ENCODE data around the gene CAMK1D.
"Not testable (repeated sequence)": the region's sequence is repeated elsewhere in the genome, so short reads cannot be mapped to it uniquely, and the experiment has no call there.

Gene CAMK1D

DNA sequence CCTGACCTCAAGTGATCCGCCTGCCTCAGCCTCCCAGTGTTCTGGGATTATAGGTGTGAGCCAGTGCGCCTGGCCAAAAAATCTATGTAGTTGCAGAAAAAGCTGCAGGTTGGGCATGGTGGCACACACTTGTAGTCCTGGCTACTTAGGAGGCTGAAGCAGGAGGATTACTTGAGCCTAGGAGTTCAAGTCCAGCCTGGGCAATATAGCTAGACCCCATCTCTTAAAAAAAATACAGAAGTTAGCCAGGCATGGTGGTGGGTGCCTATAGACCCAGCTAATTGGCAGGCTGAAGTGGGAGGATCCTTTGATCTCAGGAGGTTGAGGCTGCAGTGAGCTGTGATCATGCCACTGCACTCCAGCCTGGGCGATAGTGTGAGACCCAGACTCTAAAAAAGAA is 24.8 kb upstream of the CAMK1D start:
- H3K36me3 ChIP-seq (ENCODE audit: control insufficient read depth in 5 of 5, insufficient read depth in 5 of 5, low read length in 5 of 5) = no peaks in the 10 kb centered on the region
- H3K4me1 ChIP-seq (ENCODE audit: control insufficient read depth in 5 of 5, insufficient read depth in 5 of 5, low read length in 5 of 5) = no peaks in the 10 kb centered on the region
- H3K27me3 ChIP-seq (ENCODE audit: control insufficient read depth in 5 of 5, insufficient read depth in 4 of 5, low read length in 5 of 5) = no peaks in the 10 kb centered on the region
- H3K9ac ChIP-seq (ENCODE audit: low read length in 5 of 5) = no peak overlapping the region
- H3K9me3 ChIP-seq (ENCODE audit: control insufficient read depth in 5 of 5, low read length in 5 of 5) = no peaks in the 10 kb centered on the region
- H3K27ac ChIP-seq (ENCODE audit: low read depth, low read length) = no peak overlapping the region
- H3K4me3 ChIP-seq (ENCODE audit: low read depth in 1 of 5, low read length in 5 of 5) = no peak overlapping the region

DNA sequence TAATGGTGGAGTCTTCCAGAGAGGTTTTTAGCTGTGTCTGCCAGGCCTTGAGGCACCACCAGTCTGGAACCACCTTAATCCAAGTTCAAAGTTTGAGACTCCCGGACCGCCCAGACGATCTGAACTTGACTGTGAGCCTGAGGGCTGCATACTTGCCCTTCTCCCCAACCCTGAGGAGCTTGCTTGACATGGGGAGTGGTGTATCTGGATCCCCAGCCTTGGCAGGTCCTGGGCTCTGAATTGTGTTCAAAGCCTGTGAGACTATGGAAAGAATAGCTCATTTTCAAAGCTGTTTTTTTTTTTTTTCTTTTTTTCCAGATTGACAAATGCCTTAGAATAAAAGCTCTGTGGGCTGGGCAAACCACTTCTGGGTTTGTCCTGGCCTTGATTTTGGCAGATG is 22.3 kb upstream of the CAMK1D start:
- Histone ChIP-seq H3K4me3 (ENCODE audit: low read depth in 1 of 5, low read length in 5 of 5) (no peak overlapping the region), H3K4me1 (ENCODE audit: control insufficient read depth in 5 of 5, insufficient read depth in 5 of 5, low read length in 5 of 5) (no peaks in the 10 kb centered on the region), H3K9me3 (ENCODE audit: control insufficient read depth in 5 of 5, low read length in 5 of 5) (no peaks in the 10 kb centered on the region), H3K36me3 (ENCODE audit: control insufficient read depth in 5 of 5, insufficient read depth in 5 of 5, low read length in 5 of 5) (no peaks in the 10 kb centered on the region), H3K9ac (ENCODE audit: low read length in 5 of 5) (no peak overlapping the region), H3K27me3 (ENCODE audit: control insufficient read depth in 5 of 5, insufficient read depth in 4 of 5, low read length in 5 of 5) (no peaks in the 10 kb centered on the region), H3K27ac (ENCODE audit: low read depth, low read length) (no peak overlapping the region)

DNA sequence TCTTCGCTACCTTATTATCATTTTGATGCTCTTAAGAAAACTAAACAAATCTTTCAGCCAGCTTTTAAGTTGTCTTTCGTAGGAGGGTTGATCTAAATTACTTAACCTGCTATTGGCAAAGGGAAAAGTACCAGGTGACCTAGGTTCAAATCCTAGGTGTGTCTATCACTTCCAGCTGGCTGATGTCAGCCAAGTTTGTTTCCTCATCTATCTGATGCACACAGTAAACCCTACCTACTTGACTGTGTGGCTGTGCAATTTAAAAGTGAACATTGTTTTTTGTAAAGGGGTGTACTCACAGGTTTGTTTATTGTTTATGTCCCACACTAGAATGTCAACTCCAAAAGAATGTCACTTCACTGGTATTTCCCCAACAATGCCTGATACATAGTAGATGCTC is 21.9 kb upstream of the CAMK1D start:
- Histone ChIP-seq H3K9ac (ENCODE audit: low read length in 5 of 5) (no peak overlapping the region), H3K4me3 (ENCODE audit: low read depth in 1 of 5, low read length in 5 of 5) (no peak overlapping the region), H3K4me1 (ENCODE audit: control insufficient read depth in 5 of 5, insufficient read depth in 5 of 5, low read length in 5 of 5) (peaks cover 0 to under 1% (median 0%) of the 10 kb centered on the region in 5 donors), H3K36me3 (ENCODE audit: control insufficient read depth in 5 of 5, insufficient read depth in 5 of 5, low read length in 5 of 5) (no peaks in the 10 kb centered on the region), H3K27ac (ENCODE audit: low read depth, low read length) (no peak overlapping the region), H3K9me3 (ENCODE audit: control insufficient read depth in 5 of 5, low read length in 5 of 5) (no peaks in the 10 kb centered on the region), H3K27me3 (ENCODE audit: control insufficient read depth in 5 of 5, insufficient read depth in 4 of 5, low read length in 5 of 5) (no peaks in the 10 kb centered on the region)

DNA sequence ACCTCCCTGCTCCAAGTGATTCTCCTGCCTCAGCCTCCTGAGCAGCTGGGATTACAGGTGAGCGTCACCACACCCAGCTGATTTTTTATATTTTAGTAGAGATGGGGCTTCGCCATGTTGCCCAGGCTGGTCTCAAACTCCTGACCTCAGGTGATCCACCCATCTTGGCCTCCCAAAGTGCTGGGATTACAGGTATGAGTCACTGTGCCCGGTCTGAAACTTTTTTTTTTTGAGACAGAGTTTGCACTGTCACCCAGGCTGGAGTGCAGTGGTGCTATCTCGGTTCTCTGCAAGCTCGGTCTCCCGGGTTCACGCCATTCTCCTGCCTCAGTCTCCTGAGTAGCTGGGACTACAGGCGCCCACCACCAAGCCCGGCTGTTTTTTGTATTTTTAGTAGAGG is 21.0 kb upstream of the CAMK1D start:
- H3K27me3 ChIP-seq (ENCODE audit: control insufficient read depth in 5 of 5, insufficient read depth in 4 of 5, low read length in 5 of 5); H3K9me3 ChIP-seq (ENCODE audit: control insufficient read depth in 5 of 5, low read length in 5 of 5); H3K36me3 ChIP-seq (ENCODE audit: control insufficient read depth in 5 of 5, insufficient read depth in 5 of 5, low read length in 5 of 5); H3K9ac ChIP-seq (ENCODE audit: low read length in 5 of 5); H3K4me3 ChIP-seq (ENCODE audit: low read depth in 1 of 5, low read length in 5 of 5); H3K4me1 ChIP-seq (ENCODE audit: control insufficient read depth in 5 of 5, insufficient read depth in 5 of 5, low read length in 5 of 5); H3K27ac ChIP-seq (ENCODE audit: low read depth, low read length): not testable (repeated sequence)

DNA sequence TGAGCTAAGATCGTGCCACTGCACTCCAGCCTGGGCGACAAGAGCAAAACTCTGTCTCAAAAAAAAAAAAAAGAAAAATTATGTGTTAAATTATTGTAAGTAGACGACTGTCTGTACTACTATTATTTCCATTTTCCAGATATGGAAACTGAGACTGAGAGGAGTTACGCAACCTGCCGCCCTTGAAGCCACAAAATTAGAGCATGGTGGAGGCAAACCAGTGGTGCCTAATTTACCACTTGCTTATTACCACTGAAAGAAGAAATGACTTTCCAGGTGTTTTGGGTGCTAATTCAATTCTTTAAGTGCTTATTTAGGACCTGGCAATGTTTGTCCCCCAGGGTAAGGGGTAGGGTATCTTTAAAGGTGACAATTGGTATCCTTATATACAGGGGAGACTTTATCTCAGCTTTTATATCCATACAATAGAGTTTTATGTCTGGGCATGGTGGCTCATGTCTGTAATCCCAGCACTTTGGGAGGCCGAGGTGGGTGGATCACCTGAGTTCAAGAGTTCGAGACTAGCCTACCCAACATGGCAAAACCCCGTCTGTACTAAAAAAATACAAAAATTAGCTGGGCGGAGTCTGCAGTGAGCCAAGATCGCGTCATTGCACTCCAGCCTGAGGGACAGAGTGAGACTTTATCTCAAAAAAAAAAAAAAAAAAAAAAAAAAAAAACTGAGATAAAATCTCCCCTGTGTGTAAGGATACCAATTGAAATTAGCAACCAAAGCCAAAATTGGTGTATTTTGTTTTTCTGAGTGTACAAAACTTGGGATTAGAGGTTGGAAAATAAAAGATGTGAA is 16.6 kb upstream of the CAMK1D start:
- peak overlapping the region in 3 of 5 donors; percentile 14 to 35 (median 24) for H3K4me3 ChIP-seq (ENCODE audit: low read depth in 1 of 5, low read length in 5 of 5)
- H3K4me1 ChIP-seq (ENCODE audit: control insufficient read depth in 5 of 5, insufficient read depth in 5 of 5, low read length in 5 of 5) = peaks cover 8 to 21% (median 14%) of the 10 kb centered on the region in 5 donors
- H3K36me3 ChIP-seq (ENCODE audit: control insufficient read depth in 5 of 5, insufficient read depth in 5 of 5, low read length in 5 of 5) = no peaks in the 10 kb centered on the region
- no peaks in the 10 kb centered on the region for H3K27me3 ChIP-seq (ENCODE audit: control insufficient read depth in 5 of 5, insufficient read depth in 4 of 5, low read length in 5 of 5)
- peak overlapping the region in 3 of 5 donors; percentile 8 to 59 (median 12) for H3K9ac ChIP-seq (ENCODE audit: low read length in 5 of 5)
- H3K27ac ChIP-seq (ENCODE audit: low read depth, low read length) = peak overlapping the region; percentile 70
- H3K9me3 ChIP-seq (ENCODE audit: control insufficient read depth in 5 of 5, low read length in 5 of 5) = no peaks in the 10 kb centered on the region

DNA sequence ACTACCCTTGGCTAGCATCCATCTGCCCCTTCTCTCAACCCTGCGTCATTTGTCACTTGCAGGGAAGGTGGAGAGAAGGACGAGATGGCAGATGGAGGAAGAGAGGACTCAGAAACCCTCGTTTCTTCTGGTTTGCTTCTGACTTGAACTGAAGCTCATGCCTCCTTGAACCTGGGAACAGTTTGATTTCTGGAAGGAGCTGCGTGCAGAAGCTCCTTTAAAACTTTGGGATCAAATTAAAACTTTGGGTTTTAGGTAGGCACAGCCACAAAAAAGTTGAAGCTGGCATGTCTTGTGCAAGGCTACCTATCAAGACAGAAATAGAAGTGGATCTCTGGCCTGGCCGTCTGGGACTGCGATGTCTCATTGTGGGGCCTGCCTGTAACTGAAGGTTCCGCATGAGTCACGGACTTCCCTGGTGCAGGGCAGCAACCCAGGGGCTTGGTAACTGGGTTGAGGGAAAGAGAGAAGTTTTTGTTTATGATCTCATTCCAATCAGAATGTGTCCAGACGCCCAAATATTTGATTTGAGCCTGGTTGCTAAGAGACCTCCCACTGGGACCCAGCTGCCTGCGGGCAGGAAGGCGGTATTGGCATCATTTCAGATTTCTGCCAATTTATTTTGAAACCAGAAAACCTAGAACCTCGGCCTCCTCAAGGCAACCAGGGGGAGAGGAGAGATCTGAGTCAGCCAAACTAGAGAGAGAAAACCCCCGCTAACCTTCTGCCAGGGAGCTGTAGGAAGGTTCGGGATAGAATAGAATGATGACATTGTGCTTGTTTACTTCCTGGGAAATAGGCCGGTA is 15.8 kb upstream of the CAMK1D start:
- peak overlapping the region; percentile 70 for H3K27ac ChIP-seq (ENCODE audit: low read depth, low read length)
- H3K4me1 ChIP-seq (ENCODE audit: control insufficient read depth in 5 of 5, insufficient read depth in 5 of 5, low read length in 5 of 5) = peaks cover 8 to 21% (median 14%) of the 10 kb centered on the region in 5 donors
- H3K27me3 ChIP-seq (ENCODE audit: control insufficient read depth in 5 of 5, insufficient read depth in 4 of 5, low read length in 5 of 5) = no peaks in the 10 kb centered on the region
- no peaks in the 10 kb centered on the region for H3K9me3 ChIP-seq (ENCODE audit: control insufficient read depth in 5 of 5, low read length in 5 of 5)
- no peaks in the 10 kb centered on the region for H3K36me3 ChIP-seq (ENCODE audit: control insufficient read depth in 5 of 5, insufficient read depth in 5 of 5, low read length in 5 of 5)
- H3K4me3 ChIP-seq (ENCODE audit: low read depth in 1 of 5, low read length in 5 of 5) = peak overlapping the region in 3 of 5 donors; percentile 14 to 35 (median 24)
- peak overlapping the region in 3 of 5 donors; percentile 8 to 59 (median 12) for H3K9ac ChIP-seq (ENCODE audit: low read length in 5 of 5)

DNA sequence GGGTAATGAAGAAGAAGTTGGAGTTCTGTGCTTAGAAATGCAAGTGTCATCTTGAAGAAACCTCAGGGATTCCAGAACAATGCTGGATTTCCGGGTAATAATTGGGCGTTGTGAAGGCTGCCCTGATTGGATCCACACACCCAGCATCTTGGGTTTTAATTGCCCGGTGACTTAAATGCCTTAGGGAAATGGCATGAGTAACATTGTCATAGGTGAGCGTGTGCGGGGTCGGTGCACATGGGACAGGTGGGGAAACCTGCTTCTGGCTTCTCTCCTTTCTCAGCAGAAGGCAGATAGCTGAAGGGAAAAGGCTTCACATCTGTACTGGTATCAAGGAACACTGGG is 15.2 kb upstream of the CAMK1D start:
- H3K9ac ChIP-seq (ENCODE audit: low read length in 5 of 5) = peak overlapping the region in 1 of 5 donors; percentile 5
- no peaks in the 10 kb centered on the region for H3K27me3 ChIP-seq (ENCODE audit: control insufficient read depth in 5 of 5, insufficient read depth in 4 of 5, low read length in 5 of 5)
- peak overlapping the region in 1 of 5 donors; percentile 13 for H3K4me3 ChIP-seq (ENCODE audit: low read depth in 1 of 5, low read length in 5 of 5)
- peaks cover 8 to 21% (median 14%) of the 10 kb centered on the region in 5 donors for H3K4me1 ChIP-seq (ENCODE audit: control insufficient read depth in 5 of 5, insufficient read depth in 5 of 5, low read length in 5 of 5)
- H3K27ac ChIP-seq (ENCODE audit: low read depth, low read length) = peak overlapping the region; percentile 70
- no peaks in the 10 kb centered on the region for H3K9me3 ChIP-seq (ENCODE audit: control insufficient read depth in 5 of 5, low read length in 5 of 5)
- H3K36me3 ChIP-seq (ENCODE audit: control insufficient read depth in 5 of 5, insufficient read depth in 5 of 5, low read length in 5 of 5) = no peaks in the 10 kb centered on the region

DNA sequence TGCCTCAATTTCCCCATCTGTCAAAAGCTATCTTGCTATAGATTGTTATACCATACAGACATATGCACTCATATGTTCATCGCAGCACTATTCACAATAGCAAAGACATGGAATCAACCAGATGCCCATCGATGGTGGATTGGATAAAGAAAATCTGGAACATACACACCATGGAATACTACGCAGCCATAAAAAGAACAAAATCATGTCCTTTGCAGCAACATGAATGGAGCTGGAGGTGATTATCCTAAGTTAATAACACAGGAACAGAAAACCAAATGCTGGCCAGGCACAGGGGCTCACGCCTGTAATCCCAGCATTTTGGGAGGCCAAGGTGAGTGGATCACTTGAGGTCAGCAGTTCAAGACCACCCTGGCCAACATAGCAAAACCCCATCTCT is 14.2 kb upstream of the CAMK1D start:
- not testable (repeated sequence) for H3K27ac ChIP-seq (ENCODE audit: low read depth, low read length); H3K27me3 ChIP-seq (ENCODE audit: control insufficient read depth in 5 of 5, insufficient read depth in 4 of 5, low read length in 5 of 5); H3K36me3 ChIP-seq (ENCODE audit: control insufficient read depth in 5 of 5, insufficient read depth in 5 of 5, low read length in 5 of 5); H3K9me3 ChIP-seq (ENCODE audit: control insufficient read depth in 5 of 5, low read length in 5 of 5); H3K4me3 ChIP-seq (ENCODE audit: low read depth in 1 of 5, low read length in 5 of 5); H3K9ac ChIP-seq (ENCODE audit: low read length in 5 of 5)
- peaks cover 8 to 21% (median 14%) of the 10 kb centered on the region in 5 donors for H3K4me1 ChIP-seq (ENCODE audit: control insufficient read depth in 5 of 5, insufficient read depth in 5 of 5, low read length in 5 of 5)

DNA sequence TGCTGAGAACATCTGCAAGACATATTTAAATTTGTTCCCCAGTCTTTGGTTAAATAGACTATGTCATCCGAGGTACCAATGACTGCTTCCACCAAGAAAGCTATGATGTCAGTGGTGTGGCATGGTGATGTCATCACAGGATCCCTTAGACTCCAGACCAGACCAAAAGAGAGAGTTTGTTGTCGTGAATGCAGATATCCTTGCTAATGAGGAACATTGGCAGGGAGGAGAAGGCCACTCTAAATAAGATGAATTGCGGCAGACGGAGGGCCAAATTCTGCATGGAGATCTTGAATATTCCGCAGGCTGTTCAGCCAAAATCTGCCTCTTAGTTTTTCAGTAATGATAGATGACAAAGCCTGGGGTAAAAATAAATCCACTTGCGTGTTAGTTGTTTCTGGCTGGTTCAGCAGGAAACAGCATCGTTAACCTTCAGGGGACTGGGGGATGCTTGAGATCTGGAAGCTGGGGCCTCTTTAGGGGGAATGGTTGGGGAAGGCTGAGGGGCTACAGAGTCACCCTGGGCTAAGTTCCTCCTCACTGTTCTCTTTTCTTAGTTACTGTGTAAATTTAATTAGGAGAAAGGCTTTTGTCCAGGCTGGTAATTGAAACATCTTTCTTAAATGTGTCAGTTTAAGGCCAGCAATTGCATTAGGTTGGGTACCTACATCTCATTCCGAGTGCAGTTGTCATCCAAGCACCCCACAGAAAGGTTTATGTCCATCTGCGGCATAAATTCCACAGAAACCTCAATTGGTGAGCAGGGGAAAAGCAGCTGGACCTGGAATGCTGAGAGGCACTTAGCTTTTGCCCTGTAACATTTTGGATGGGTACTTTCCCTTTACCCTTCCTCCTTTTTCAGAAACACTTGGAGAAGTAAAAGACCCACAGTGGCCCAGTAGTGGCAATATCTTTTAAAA is 11.6 kb upstream of the CAMK1D start:
- Histone ChIP-seq H3K9ac (ENCODE audit: low read length in 5 of 5) (no peak overlapping the region), H3K4me3 (ENCODE audit: low read depth in 1 of 5, low read length in 5 of 5) (no peak overlapping the region), H3K9me3 (ENCODE audit: control insufficient read depth in 5 of 5, low read length in 5 of 5) (no peaks in the 10 kb centered on the region), H3K27ac (ENCODE audit: low read depth, low read length) (no peak overlapping the region), H3K36me3 (ENCODE audit: control insufficient read depth in 5 of 5, insufficient read depth in 5 of 5, low read length in 5 of 5) (no peaks in the 10 kb centered on the region), H3K27me3 (ENCODE audit: control insufficient read depth in 5 of 5, insufficient read depth in 4 of 5, low read length in 5 of 5) (no peaks in the 10 kb centered on the region), H3K4me1 (ENCODE audit: control insufficient read depth in 5 of 5, insufficient read depth in 5 of 5, low read length in 5 of 5) (peaks cover 8 to 19% (median 13%) of the 10 kb centered on the region in 5 donors)

All from subcutaneous abdominal adipose tissue (tissue), 5 donors.